ENCODE data around the gene BRINP1.
"Not testable (repeated sequence)": the region's sequence is repeated elsewhere in the genome, so short reads cannot be mapped to it uniquely, and the experiment has no call there.

Gene BRINP1

DNA sequence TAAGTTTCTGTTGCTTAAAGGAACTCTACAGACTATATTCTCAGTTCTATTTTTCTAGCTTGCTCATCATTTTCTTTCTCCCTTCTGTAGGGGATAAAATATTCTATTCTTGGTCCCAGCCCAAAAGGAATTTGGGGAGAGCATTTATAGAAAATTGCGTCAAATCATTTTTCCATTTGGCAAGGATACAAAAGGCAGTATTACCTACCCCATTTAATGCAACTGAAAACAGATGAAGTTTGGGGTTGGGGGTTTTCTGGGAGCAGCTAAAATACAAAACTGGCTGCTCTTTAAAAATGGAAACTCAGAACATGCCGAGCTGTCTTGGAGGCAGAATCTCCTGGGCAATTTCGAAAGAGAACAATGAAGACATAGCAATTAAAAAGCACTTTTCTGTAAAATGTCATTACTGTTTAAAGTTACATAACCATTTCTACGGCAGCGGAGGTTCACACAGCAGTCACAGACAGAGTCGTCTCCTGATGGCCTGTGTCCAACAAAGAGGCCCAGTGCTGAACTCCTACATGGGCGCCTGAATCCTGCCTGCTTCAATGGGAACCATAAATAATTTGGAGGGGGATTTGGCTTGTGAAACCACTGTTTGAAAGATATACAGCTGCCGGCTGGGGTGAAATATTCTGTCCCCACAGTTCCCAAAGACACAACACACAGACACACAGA lies 152.4 kb downstream of the BRINP1 start:
- no peak for DNase-seq (ENCODE audit: low spot score in 2 of 2)
- no peak overlapping the region for H3K4me3 Mint-ChIP-seq
- no peaks in the 10 kb centered on the region for H3K36me3 Mint-ChIP-seq
- no peak overlapping the region for H3K27ac Mint-ChIP-seq
- H3K9me3 Mint-ChIP-seq = peaks cover 7% of the 10 kb centered on the region
- H3K4me1 Mint-ChIP-seq = no peaks in the 10 kb centered on the region
- no peak for ATAC-seq

GRCh38 chr9:119215651-119216050 lies 153.6 kb downstream of the BRINP1 start:
- Mint-ChIP-seq H3K4me1 (no peaks in the 10 kb centered on the region), H3K36me3 (no peaks in the 10 kb centered on the region), H3K4me3 (no peak overlapping the region), H3K27ac (no peak overlapping the region), H3K9me3 (peaks cover 7% of the 10 kb centered on the region)
- DNase-seq (ENCODE audit: low spot score in 2 of 2) (no peak), ATAC-seq (no peak)

GRCh38 chr9:119213471-119213870 lies 155.8 kb downstream of the BRINP1 start:
- no peak for ATAC-seq
- Mint-ChIP-seq H3K36me3 (no peaks in the 10 kb centered on the region), H3K4me3 (no peak overlapping the region), H3K4me1 (no peaks in the 10 kb centered on the region), H3K27ac (no peak overlapping the region), H3K9me3 (peaks cover 3% of the 10 kb centered on the region)
- no peak for DNase-seq (ENCODE audit: low spot score in 2 of 2)

DNA sequence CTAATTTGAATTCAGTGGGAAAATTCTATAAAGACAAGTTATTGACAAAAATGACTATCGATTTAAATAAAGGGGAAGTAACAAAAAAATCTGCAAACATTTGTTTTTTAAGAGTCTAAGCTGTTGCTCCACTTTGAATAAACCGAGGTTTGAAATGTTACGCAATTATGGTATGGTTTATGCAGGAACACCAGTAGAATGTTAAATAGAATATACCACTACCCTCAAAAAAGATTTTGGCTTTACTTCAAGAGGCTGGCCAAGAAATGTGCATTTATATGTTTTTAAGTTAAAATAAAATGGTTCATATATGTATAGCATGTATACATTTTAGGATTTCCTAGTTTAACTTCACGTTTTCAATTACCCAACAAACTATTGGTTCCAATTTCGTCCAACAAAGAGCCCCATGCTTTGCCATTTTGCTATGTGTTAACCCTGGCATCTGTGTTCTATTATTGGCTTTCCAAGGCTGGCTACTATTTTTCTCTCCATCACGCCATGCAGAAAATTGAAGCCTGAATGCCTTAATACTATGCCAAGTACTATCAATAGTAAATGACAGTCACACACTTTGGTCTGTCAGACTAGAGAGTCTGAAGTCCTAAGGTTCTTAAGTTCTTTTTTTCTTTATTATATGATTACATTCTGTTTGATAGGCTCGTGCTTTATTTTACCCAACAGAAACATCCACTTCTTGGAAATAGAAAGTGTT lies 171.2 kb downstream of the BRINP1 start:
- no peaks in the 10 kb centered on the region for H3K4me1 Mint-ChIP-seq
- ATAC-seq = no peak

GRCh38 chr9:119195521-119195920 lies 173.7 kb downstream of the BRINP1 start:
- Mint-ChIP-seq H3K9me3 (peaks cover 12% of the 10 kb centered on the region), H3K27ac (no peak overlapping the region), H3K4me3 (no peak overlapping the region), H3K36me3 (no peaks in the 10 kb centered on the region), H3K4me1 (no peaks in the 10 kb centered on the region)
- ATAC-seq (no peak), DNase-seq (ENCODE audit: low spot score in 2 of 2) (no peak)

More for the DNA sequence above, 171.2 kb downstream of the BRINP1 start:
- no peak overlapping the region for H3K27ac Mint-ChIP-seq
- DNase-seq (ENCODE audit: low spot score in 2 of 2) = no peak
- no peak overlapping the region for H3K4me3 Mint-ChIP-seq
- no peaks in the 10 kb centered on the region for H3K36me3 Mint-ChIP-seq
- H3K9me3 Mint-ChIP-seq = peaks cover 8% of the 10 kb centered on the region

DNA sequence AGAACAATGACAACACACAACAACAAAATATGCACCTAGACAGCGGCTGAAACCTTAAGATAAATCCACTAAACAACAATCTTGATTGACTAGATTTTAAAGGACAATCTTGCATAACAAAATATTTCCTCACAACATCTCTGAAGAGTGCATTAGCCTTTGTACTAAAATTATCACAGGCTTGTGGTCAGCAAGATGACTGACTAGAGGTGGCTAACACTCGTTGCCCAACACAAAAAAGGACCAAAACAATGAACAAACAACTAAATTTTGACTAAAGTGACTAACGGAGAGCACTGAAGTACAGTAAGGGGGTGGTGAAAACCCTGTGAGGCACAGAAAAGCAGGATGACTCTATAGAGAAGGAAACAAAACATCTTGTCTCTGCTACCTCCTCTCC lies 183.9 kb downstream of the BRINP1 start:
- no peaks in the 10 kb centered on the region for H3K4me1 Mint-ChIP-seq
- peaks cover 19% of the 10 kb centered on the region for H3K9me3 Mint-ChIP-seq
- no peak overlapping the region for H3K27ac Mint-ChIP-seq
- H3K4me3 Mint-ChIP-seq = no peak overlapping the region
- ATAC-seq = no peak
- DNase-seq (ENCODE audit: low spot score in 2 of 2) = no peak
- H3K36me3 Mint-ChIP-seq = no peaks in the 10 kb centered on the region

DNA sequence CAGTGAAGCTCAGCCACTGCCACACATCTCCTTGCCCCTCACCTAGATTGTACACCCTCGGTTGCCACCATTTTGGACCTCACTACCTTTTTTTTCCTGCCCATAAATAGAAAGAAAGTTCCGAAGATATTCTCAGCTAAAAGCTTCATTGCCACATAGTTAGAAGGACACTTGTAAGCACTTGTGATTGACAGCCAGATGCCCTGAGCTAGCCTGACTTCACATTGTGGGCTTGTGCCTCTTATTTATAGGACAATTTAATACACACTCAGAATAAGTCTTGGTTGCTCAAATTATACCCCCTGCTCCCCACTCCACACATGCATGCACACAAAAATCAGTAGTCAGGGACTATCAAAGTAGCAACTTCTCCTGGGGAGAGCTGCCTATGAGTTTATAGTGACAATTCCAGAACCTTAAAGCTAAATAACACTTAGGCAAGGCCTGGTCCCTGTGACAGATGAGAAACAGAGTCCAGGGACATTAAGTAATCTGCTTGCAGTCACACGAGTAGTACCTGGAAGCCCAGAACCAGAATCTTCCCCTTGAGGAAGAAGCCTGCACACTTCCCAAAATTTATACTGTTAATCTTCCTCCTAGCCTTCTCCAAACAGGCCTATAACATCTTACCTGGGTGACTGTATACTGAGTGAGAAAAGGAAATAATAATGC lies 184.8 kb downstream of the BRINP1 start:
- Mint-ChIP-seq H3K27ac (no peak overlapping the region), H3K4me3 (no peak overlapping the region), H3K4me1 (no peaks in the 10 kb centered on the region), H3K36me3 (no peaks in the 10 kb centered on the region), H3K9me3 (peaks cover 15% of the 10 kb centered on the region)
- no peak for ATAC-seq
- no peak for DNase-seq (ENCODE audit: low spot score in 2 of 2)

GRCh38 chr9:119181561-119181960 lies 187.7 kb downstream of the BRINP1 start:
- Mint-ChIP-seq H3K4me3 (no peak overlapping the region), H3K36me3 (no peaks in the 10 kb centered on the region), H3K27ac (no peak overlapping the region), H3K9me3 (peaks cover 7% of the 10 kb centered on the region), H3K4me1 (no peaks in the 10 kb centered on the region)
- ATAC-seq (no peak), DNase-seq (ENCODE audit: low spot score in 2 of 2) (no peak)

GRCh38 chr9:119180897-119181296 lies 188.3 kb downstream of the BRINP1 start:
- H3K9me3 Mint-ChIP-seq = peaks cover 7% of the 10 kb centered on the region
- no peaks in the 10 kb centered on the region for H3K36me3 Mint-ChIP-seq
- DNase-seq (ENCODE audit: low spot score in 2 of 2) = no peak
- H3K4me3 Mint-ChIP-seq = no peak overlapping the region
- ATAC-seq = no peak
- no peaks in the 10 kb centered on the region for H3K4me1 Mint-ChIP-seq
- no peak overlapping the region for H3K27ac Mint-ChIP-seq

DNA sequence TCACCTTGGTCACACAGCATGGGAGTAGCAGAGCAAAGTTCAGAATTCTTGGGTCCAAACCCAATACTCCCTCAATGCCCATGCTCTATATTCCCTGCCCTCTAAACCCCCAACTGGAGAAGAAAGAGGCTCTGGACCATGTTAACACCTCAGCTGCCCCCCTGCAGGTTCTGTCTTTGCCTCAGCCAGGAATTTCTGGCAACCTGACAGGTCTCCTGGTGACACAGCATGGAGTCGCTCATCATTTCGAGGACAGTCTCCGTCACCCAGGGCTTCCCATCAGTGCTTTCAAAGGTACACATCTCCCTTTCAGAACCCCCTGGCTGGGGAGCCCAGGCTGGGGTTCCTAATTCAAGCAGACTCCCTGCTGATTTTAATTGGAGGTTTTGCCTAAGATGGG lies 189.5 kb downstream of the BRINP1 start:
- Mint-ChIP-seq H3K4me1 (no peaks in the 10 kb centered on the region), H3K27ac (no peak overlapping the region), H3K9me3 (peaks cover 7% of the 10 kb centered on the region), H3K4me3 (no peak overlapping the region), H3K36me3 (no peaks in the 10 kb centered on the region)
- DNase-seq (ENCODE audit: low spot score in 2 of 2) (no peak), ATAC-seq (no peak)

DNA sequence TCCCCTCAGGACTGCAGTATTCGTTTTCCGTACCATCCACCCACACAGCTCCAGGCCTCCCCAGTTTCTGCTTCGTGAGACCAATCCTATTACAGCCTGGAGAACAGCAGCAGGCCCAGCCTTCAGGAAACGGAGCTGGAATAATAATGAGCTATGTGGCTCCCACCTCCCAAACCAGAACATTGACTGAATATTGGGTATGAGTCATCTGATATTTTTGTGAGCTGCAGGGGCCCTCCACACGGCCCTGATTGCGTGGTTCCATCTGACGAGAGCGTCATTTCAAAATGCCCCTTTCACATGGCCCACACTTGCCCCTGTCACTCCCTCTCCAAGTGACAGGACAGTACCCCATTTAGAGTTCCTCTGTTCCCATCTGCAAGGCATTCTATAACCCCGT lies 192.0 kb downstream of the BRINP1 start:
- ATAC-seq (no peak), DNase-seq (ENCODE audit: low spot score in 2 of 2) (no peak)
- Mint-ChIP-seq H3K36me3 (no peaks in the 10 kb centered on the region), H3K4me3 (no peak overlapping the region), H3K27ac (no peak overlapping the region), H3K9me3 (peaks cover 7% of the 10 kb centered on the region), H3K4me1 (no peaks in the 10 kb centered on the region)

GRCh38 chr9:119175581-119175980 lies 193.7 kb downstream of the BRINP1 start:
- no peak overlapping the region for H3K4me3 Mint-ChIP-seq
- H3K36me3 Mint-ChIP-seq = no peaks in the 10 kb centered on the region
- peaks cover 7% of the 10 kb centered on the region for H3K9me3 Mint-ChIP-seq
- H3K4me1 Mint-ChIP-seq = no peaks in the 10 kb centered on the region
- no peak overlapping the region for H3K27ac Mint-ChIP-seq
- DNase-seq (ENCODE audit: low spot score in 2 of 2) = no peak
- ATAC-seq = no peak

DNA sequence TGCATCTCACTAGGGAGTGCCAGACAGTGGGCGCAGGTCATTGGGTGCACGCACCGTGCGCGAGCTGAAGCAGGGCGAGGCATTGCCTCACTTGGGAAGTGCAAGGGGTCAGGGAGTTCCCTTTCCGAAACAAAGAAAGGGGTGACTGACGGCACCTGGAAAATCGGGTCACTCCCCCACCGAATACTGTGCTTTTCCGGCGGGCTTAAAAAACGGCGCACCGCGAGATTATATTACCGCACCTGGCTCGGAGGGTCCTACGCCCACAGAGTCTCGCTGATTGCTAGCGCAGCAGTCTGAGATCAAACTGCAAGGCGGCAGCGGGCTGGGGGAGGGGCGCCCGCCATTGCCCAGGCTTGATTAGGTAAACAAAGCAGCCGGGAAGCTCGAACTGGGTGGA lies 200.0 kb downstream of the BRINP1 start:
- ATAC-seq; H3K27ac Mint-ChIP-seq; H3K4me1 Mint-ChIP-seq; H3K4me3 Mint-ChIP-seq; H3K9me3 Mint-ChIP-seq; DNase-seq (ENCODE audit: low spot score in 2 of 2); H3K36me3 Mint-ChIP-seq: not testable (repeated sequence)

- Mint-ChIP-seq H3K36me3 (no peaks in the 10 kb centered on the region), H3K4me3 (no peak overlapping the region), H3K27ac (no peak overlapping the region), H3K4me1 (no peaks in the 10 kb centered on the region), H3K9me3 (peaks cover 2% of the 10 kb centered on the region)
- DNase-seq (ENCODE audit: low spot score in 2 of 2) (no peak), ATAC-seq (no peak)
These were observed 201.4 kb downstream of the BRINP1 start for GRCh38 chr9:119167876-119168275.

DNA sequence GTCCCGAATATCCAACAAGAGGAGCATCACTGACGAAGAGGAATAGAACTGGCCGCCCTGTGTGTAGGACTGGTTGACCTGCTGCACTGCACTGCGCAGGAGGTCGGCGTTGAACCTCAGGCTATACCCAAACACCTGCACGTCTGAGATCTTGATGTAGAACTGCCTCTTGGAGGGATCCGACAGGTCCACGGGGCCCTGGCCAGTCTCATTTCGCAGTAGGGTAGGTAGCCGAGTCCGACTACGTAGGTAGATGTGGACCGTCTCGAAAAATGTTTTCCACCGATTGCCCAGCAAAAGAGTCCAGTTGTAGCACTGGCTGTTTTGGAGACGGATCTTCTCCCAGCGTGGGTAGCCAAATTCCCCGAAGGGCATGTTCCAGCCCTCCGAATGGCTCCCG lies 202.0 kb downstream of the BRINP1 start:
- DNase-seq (ENCODE audit: low spot score in 2 of 2) (no peak), ATAC-seq (no peak)
- Mint-ChIP-seq H3K4me1 (no peaks in the 10 kb centered on the region), H3K27ac (no peak overlapping the region), H3K4me3 (no peak overlapping the region), H3K9me3 (peaks cover 2% of the 10 kb centered on the region), H3K36me3 (no peaks in the 10 kb centered on the region)

GRCh38 chr9:119166096-119166495 lies 203.1 kb downstream of the BRINP1 start:
- DNase-seq (ENCODE audit: low spot score in 2 of 2) (no peak), ATAC-seq (no peak)
- Mint-ChIP-seq H3K27ac (no peak overlapping the region), H3K4me3 (no peak overlapping the region), H3K4me1 (no peaks in the 10 kb centered on the region), H3K36me3 (no peaks in the 10 kb centered on the region), H3K9me3 (peaks cover 2% of the 10 kb centered on the region)
